ENCODE results near the gene KIF3A. TPM values are rescaled to one million over a fixed set of nuclear protein-coding genes. Genes with fewer than 3 reads are reported as not detected.
A peak's percentile ranks its signal among the peaks of the same experiment; 100 is the strongest.

Gene KIF3A
- total RNA-seq, 1 donor from 2014 or later = 11.9 TPM

- Histone ChIP-seq H3K4me1 (peaks cover 96% of the 10 kb centered on the region), H3K36me3 (no peaks in the 10 kb centered on the region), H3K27ac (replicated peaks) (peak overlapping the region; percentile 90), H3K4me3 (peak overlapping the region; percentile 21), H3K27me3 (ENCODE audit: low read depth) (no peaks in the 10 kb centered on the region), H3K9me3 (replicated peaks) (no peaks in the 10 kb centered on the region)
- no peak for TF ChIP-seq CTCF (IDR thresholded peaks at IDR 0.05; ENCODE audit: borderline replicate concordance)
- no peak for DNase-seq
- intact Hi-C loops (cut with micrococcal nuclease) = no loop called here
These were observed 33.3 kb upstream of the KIF3A start for GRCh38 chr5:132770476-132771159.

GRCh38 chr5:132768485-132768868, 31.1 kb upstream of the KIF3A start:
- Histone ChIP-seq H3K36me3 (peaks cover 19% of the 10 kb centered on the region), H3K27ac (replicated peaks) (peak overlapping the region; percentile 36), H3K4me3 (no peak overlapping the region), H3K9me3 (replicated peaks) (no peaks in the 10 kb centered on the region), H3K4me1 (peaks cover 79% of the 10 kb centered on the region), H3K27me3 (ENCODE audit: low read depth) (no peaks in the 10 kb centered on the region)
- DNase-seq = no peak
- intact Hi-C loops (cut with micrococcal nuclease) = no loop called here
- no peak for TF ChIP-seq CTCF (IDR thresholded peaks at IDR 0.05; ENCODE audit: borderline replicate concordance)

- DNase-seq = no peak
- H3K4me3 ChIP-seq = no peak overlapping the region
These were observed 29.8 kb upstream of the KIF3A start for GRCh38 chr5:132767150-132767549.

GRCh38 chr5:132766806-132767055, 29.4 kb upstream of the KIF3A start:
- H3K9me3 ChIP-seq (replicated peaks) = no peaks in the 10 kb centered on the region
- no peak overlapping the region for H3K27ac ChIP-seq (replicated peaks)
- no peaks in the 10 kb centered on the region for H3K27me3 ChIP-seq (ENCODE audit: low read depth)
- no peak overlapping the region for H3K4me3 ChIP-seq
- no peak for TF ChIP-seq CTCF (IDR thresholded peaks at IDR 0.05; ENCODE audit: borderline replicate concordance)
- H3K4me1 ChIP-seq = peaks cover 62% of the 10 kb centered on the region
- intact Hi-C loops (cut with micrococcal nuclease) = no loop called here
- DNase-seq = no peak
- peaks cover 36% of the 10 kb centered on the region for H3K36me3 ChIP-seq

More at GRCh38 chr5:132767150-132767549, 29.8 kb upstream of the KIF3A start:
- Histone ChIP-seq H3K36me3 (peaks cover 32% of the 10 kb centered on the region), H3K27ac (replicated peaks) (peak overlapping the region; percentile 41), H3K9me3 (replicated peaks) (no peaks in the 10 kb centered on the region), H3K27me3 (ENCODE audit: low read depth) (no peaks in the 10 kb centered on the region), H3K4me1 (peaks cover 66% of the 10 kb centered on the region)
- no peak for TF ChIP-seq CTCF (IDR thresholded peaks at IDR 0.05; ENCODE audit: borderline replicate concordance)
- intact Hi-C loops (cut with micrococcal nuclease) = no loop called here

GRCh38 chr5:132766020-132766805, 28.9 kb upstream of the KIF3A start:
- peaks cover 57% of the 10 kb centered on the region for H3K4me1 ChIP-seq
- no peak for TF ChIP-seq CTCF (IDR thresholded peaks at IDR 0.05; ENCODE audit: borderline replicate concordance)
- no peak for DNase-seq
- H3K27me3 ChIP-seq (ENCODE audit: low read depth) = no peaks in the 10 kb centered on the region
- no peak overlapping the region for H3K4me3 ChIP-seq
- peaks cover 41% of the 10 kb centered on the region for H3K36me3 ChIP-seq
- peak overlapping the region; percentile 4 for H3K27ac ChIP-seq (replicated peaks)
- intact Hi-C loops (cut with micrococcal nuclease) = no loop called here
- no peaks in the 10 kb centered on the region for H3K9me3 ChIP-seq (replicated peaks)

Measured in left ventricle myocardium inferior (tissue), 1 donor.